Neural progenitor cell (in vitro differentiated cells): ENCODE results near the gene STXBP3.

Experiments used
- EZH2phosphoT487 ChIP-seq: fragments of 200-600 bp; sonication (generic); IDR thresholded peaks from 2 replicates; pipeline ENCODE4 v1.6.1; 2017; ENCODE audit warnings: antibody characterized with exemption
- TF ChIP-seq, protein P1 (sequence below): fragments of 200-600 bp; sonication (generic); IDR thresholded peaks from 2 replicates; pipeline ENCODE4 v1.5.1; 2017; ENCODE audit warnings: antibody characterized with exemption, mild to moderate bottlenecking

DNA sequence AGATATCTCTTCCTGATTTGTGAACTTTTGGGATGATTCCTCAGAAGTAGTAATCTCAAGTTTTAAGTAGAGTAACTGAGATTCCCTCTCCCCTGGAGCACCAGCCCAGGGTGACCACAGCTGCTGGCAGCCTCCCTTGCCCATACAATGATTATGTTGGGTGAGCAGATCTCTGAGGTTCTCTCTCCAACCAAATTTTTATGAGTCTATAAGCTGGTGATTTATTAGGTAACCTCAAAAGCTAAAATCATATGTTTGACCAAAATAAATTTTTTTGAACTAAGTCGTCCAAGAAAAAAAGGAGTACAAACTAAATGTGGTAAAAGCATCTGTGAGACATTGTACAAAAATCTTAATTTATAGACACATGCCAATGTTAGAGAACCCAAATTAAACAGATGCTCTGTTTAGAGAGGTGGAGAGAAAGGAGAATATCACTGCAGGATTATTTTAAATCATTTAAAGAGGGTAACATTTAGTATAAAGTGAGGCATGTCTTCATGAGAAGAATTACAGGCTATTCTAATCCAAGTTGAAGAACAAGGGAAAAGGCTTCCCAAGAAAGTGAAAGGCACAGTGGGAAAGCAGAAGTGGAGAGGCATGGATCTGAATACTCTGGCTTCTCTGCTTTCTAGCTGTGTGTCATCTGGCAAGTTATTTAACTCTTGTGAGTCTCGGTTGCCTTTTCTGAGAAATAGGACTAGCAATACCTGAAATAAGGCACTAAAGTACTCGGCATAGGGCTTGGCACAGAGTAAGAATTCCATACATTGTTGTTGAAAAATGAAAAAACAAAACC, 107.9 kb downstream of the STXBP3 start:
- TF ChIP-seq, protein P1, sequence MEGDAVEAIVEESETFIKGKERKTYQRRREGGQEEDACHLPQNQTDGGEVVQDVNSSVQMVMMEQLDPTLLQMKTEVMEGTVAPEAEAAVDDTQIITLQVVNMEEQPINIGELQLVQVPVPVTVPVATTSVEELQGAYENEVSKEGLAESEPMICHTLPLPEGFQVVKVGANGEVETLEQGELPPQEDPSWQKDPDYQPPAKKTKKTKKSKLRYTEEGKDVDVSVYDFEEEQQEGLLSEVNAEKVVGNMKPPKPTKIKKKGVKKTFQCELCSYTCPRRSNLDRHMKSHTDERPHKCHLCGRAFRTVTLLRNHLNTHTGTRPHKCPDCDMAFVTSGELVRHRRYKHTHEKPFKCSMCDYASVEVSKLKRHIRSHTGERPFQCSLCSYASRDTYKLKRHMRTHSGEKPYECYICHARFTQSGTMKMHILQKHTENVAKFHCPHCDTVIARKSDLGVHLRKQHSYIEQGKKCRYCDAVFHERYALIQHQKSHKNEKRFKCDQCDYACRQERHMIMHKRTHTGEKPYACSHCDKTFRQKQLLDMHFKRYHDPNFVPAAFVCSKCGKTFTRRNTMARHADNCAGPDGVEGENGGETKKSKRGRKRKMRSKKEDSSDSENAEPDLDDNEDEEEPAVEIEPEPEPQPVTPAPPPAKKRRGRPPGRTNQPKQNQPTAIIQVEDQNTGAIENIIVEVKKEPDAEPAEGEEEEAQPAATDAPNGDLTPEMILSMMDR: no peak
- no peak for TF ChIP-seq EZH2phosphoT487
